Thoracic aorta (tissue), 2 donors: ENCODE data around the gene POLRMT. TPM values are rescaled to one million over a fixed set of nuclear protein-coding genes. Genes with fewer than 3 reads are reported as not detected.

Experiments
- ATAC-seq: fragments of 150-250 bp; one replicate; pipeline ENCODE4 v1.8.0; 2017; ENCODE audit warnings: low read depth; ENCODE audit not compliant: insufficient number of reproducible peaks, low FRiP score
- DNase-seq: peaks from one replicate; pipeline ENCODE4 v3.0.0-alpha.2; 2020; ENCODE audit warnings: low spot score
- H3K27ac ChIP-seq, 2 donors: fragments of 200-600 bp; sonication (generic); 1 replicate in 1 of 2; 2 replicates in 1 of 2; pipeline ENCODE4 v1.5.1; 2016; ENCODE audit warnings: mild to moderate bottlenecking in 2 of 2, moderate library complexity in 2 of 2
- H3K27me3 ChIP-seq: fragments of 200-600 bp; sonication (generic); replicated peaks from 2 replicates; pipeline ENCODE4 v1.6.0; 2016; ENCODE audit warnings: mild to moderate bottlenecking; ENCODE audit not compliant: insufficient read depth
- H3K36me3 ChIP-seq: fragments of 200-600 bp; sonication (generic); one replicate; pipeline ENCODE4 v1.5.1; 2016
- H3K4me1 ChIP-seq, 2 donors: fragments of 200-600 bp; sonication (generic); 1 replicate in 1 of 2; 2 replicates in 1 of 2; pipeline versions ENCODE4 v1.5.1 to v1.6.0; 2016; ENCODE audit warnings: low read depth in 2 of 2, mild to moderate bottlenecking in 1 of 2; ENCODE audit not compliant: control insufficient read depth in 1 of 2
- H3K4me3 ChIP-seq: fragments of 200-600 bp; sonication (generic); 2 replicates; pipeline ENCODE4 v1.5.1; 2016; ENCODE audit warnings: mild to moderate bottlenecking
- H3K9me3 ChIP-seq: fragments of 200-600 bp; sonication (generic); 2 replicates; pipeline ENCODE4 v1.5.1; 2016
- total RNA-seq, 2 donors: library from RNA; depleted of rRNA; stranded (reverse); fragments of >200 nt; gene quantifications; one replicate each; pipeline versions ENCODE4 v1.1.0 to v1.2.3, GENCODE V29; 2016
- TF ChIP-seq, protein P1 (sequence below): fragments of 200-600 bp; sonication (generic); IDR thresholded peaks from one replicate; pipeline ENCODE4 v1.5.1; 2019; ENCODE audit warnings: antibody characterized with exemption

POLRMT gene
- total RNA-seq, 2 donors from 2014 or later: 23.8 to 30.9 TPM

- H3K4me1 ChIP-seq: no peaks in the 10 kb centered on the region
- H3K4me3 ChIP-seq: no peak overlapping the region
- DNase-seq (no peak), ATAC-seq (no peak)
- peaks cover 30% of the 10 kb centered on the region for H3K36me3 ChIP-seq
- TF ChIP-seq, protein P1, sequence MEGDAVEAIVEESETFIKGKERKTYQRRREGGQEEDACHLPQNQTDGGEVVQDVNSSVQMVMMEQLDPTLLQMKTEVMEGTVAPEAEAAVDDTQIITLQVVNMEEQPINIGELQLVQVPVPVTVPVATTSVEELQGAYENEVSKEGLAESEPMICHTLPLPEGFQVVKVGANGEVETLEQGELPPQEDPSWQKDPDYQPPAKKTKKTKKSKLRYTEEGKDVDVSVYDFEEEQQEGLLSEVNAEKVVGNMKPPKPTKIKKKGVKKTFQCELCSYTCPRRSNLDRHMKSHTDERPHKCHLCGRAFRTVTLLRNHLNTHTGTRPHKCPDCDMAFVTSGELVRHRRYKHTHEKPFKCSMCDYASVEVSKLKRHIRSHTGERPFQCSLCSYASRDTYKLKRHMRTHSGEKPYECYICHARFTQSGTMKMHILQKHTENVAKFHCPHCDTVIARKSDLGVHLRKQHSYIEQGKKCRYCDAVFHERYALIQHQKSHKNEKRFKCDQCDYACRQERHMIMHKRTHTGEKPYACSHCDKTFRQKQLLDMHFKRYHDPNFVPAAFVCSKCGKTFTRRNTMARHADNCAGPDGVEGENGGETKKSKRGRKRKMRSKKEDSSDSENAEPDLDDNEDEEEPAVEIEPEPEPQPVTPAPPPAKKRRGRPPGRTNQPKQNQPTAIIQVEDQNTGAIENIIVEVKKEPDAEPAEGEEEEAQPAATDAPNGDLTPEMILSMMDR: no peak
- H3K27ac ChIP-seq: no peak overlapping the region
- H3K9me3 ChIP-seq: no peaks in the 10 kb centered on the region
- no peaks in the 10 kb centered on the region for H3K27me3 ChIP-seq
These were observed 16.4 kb downstream of the POLRMT start for GRCh38 chr19:616747-617526.

DNA sequence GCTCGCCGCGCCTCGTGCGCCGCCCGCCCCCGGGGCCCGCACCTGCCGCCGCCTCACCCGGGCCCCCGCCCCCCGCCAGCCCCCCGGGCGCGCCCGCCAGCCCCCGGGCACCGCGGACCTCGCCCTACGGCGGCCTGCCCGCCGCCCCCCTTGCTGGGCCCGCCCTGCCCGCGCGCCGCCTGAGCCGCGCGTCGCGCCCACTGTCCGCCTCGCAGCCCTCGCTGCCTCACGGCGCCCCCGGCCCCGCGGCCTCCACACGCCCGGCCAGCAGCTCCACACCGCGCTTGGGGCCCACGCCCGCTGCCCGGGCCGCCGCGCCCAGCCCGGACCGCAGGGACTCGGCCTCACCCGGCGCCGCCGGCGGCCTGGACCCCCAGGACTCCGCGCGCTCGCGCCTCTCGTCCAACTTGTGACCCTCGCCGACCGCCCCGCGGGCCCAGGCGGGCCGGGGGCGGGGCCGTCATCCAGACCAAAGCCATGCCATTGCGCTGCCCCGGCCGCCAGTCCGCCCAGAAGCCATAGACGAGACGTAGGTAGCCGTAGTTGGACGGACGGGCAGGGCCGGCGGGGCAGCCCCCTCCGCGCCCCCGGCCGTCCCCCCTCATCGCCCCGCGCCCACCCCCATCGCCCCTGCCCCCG lies 17.2 kb downstream of the POLRMT start:
- H3K4me3 ChIP-seq: no peak overlapping the region
- no peak for ATAC-seq

GRCh38 chr19:615619-616018 lies 17.7 kb downstream of the POLRMT start:
- Histone ChIP-seq H3K4me3 (no peak overlapping the region), H3K27me3 (no peaks in the 10 kb centered on the region), H3K4me1 (no peaks in the 10 kb centered on the region), H3K27ac (no peak overlapping the region), H3K9me3 (no peaks in the 10 kb centered on the region), H3K36me3 (peaks cover 26% of the 10 kb centered on the region)
- no peak for ATAC-seq
- DNase-seq: no peak
- TF ChIP-seq, protein P1: no peak

More for the DNA sequence above, 17.2 kb downstream of the POLRMT start:
- no peaks in the 10 kb centered on the region for H3K9me3 ChIP-seq
- TF ChIP-seq, protein P1: no peak
- DNase-seq: no peak
- no peaks in the 10 kb centered on the region for H3K4me1 ChIP-seq
- H3K36me3 ChIP-seq: peaks cover 26% of the 10 kb centered on the region
- no peaks in the 10 kb centered on the region for H3K27me3 ChIP-seq
- no peak overlapping the region for H3K27ac ChIP-seq

- ATAC-seq: no peak
- Histone ChIP-seq H3K27ac (no peak overlapping the region), H3K9me3 (no peaks in the 10 kb centered on the region), H3K36me3 (peaks cover 14% of the 10 kb centered on the region), H3K4me3 (no peak overlapping the region), H3K27me3 (no peaks in the 10 kb centered on the region), H3K4me1 (no peaks in the 10 kb centered on the region)
- TF ChIP-seq, protein P1: no peak
- no peak for DNase-seq
These were observed 19.4 kb downstream of the POLRMT start for GRCh38 chr19:613732-614567.

DNA sequence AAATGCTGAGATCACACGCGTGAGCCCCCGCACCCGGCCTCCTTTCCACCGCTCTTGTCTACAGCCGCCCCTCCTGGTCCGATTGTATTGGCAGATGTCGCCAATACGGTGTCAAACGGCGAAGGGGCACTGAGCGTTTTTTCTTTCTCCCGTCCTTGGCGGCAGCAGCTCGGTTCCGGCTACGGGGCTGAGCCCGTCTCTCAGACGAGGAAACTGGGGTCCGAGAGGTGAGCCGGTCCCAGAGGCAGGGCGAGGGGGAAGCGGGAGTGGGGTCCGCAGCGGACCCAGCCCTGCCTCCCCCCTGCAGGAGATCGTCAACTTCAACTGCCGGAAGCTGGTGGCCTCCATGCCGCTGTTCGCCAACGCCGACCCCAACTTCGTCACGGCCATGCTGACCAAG lies 20.4 kb downstream of the POLRMT start:
- H3K4me1 ChIP-seq: no peaks in the 10 kb centered on the region
- peaks cover 5% of the 10 kb centered on the region for H3K36me3 ChIP-seq
- H3K27ac ChIP-seq: no peak overlapping the region
- no peak for ATAC-seq
- no peaks in the 10 kb centered on the region for H3K27me3 ChIP-seq
- no peak for DNase-seq
- H3K9me3 ChIP-seq: no peaks in the 10 kb centered on the region
- H3K4me3 ChIP-seq: no peak overlapping the region
- TF ChIP-seq, protein P1: no peak
